ENCODE results near the gene GANAB.
A peak's percentile ranks its signal among the peaks of the same experiment; 100 is the strongest.
"Not testable (repeated sequence)": the region's sequence is repeated elsewhere in the genome, so short reads cannot be mapped to it uniquely, and the experiment has no call there.

Gene GANAB

GRCh38 chr11:62677156-62677555 lies 30.7 kb upstream of the GANAB start:
- peak overlapping the region; percentile 51 for H3K27ac Mint-ChIP-seq
- H3K9me3 Mint-ChIP-seq: no peaks in the 10 kb centered on the region
- H3K4me1 Mint-ChIP-seq: peaks cover 64% of the 10 kb centered on the region
- peak overlapping the region; percentile 88 for H3K4me3 Mint-ChIP-seq
- no peak for DNase-seq
- H3K27me3 Mint-ChIP-seq: no peaks in the 10 kb centered on the region
- CTCF ChIA-PET: interaction anchor here (0.7 to 0.8 kb wide), 3 partner anchors 44 to 204 kb away, joined by 3 to 5 read pairs (median 3); partner anchors contain the start of gene SLC3A2
- H3K36me3 Mint-ChIP-seq: peaks cover 35% of the 10 kb centered on the region

- H3K4me3 Mint-ChIP-seq: peak overlapping the region; percentile 88
- H3K27ac Mint-ChIP-seq: peak overlapping the region; percentile 12
- CTCF ChIA-PET: interaction anchor here (0.8 to 1.2 kb wide), 2 partner anchors 17 to 69 kb away, joined by 3 read pairs; no protein-coding TSS in a partner anchor
- H3K36me3 Mint-ChIP-seq: peaks cover 36% of the 10 kb centered on the region
- no peaks in the 10 kb centered on the region for H3K9me3 Mint-ChIP-seq
- DNase-seq: no peak
- H3K27me3 Mint-ChIP-seq: no peaks in the 10 kb centered on the region
- H3K4me1 Mint-ChIP-seq: peaks cover 65% of the 10 kb centered on the region
These were observed 30.3 kb upstream of the GANAB start for GRCh38 chr11:62676698-62677097.

- CTCF ChIA-PET: interaction anchor here (0.9 to 2.1 kb wide), 3 partner anchors 19 to 64 kb away, joined by 3 to 8 read pairs (median 3); no protein-coding TSS in a partner anchor
- H3K9me3 Mint-ChIP-seq, DNase-seq, H3K27me3 Mint-ChIP-seq, H3K27ac Mint-ChIP-seq, H3K4me3 Mint-ChIP-seq: not testable (repeated sequence)
- Mint-ChIP-seq H3K36me3 (peaks cover 36% of the 10 kb centered on the region), H3K4me1 (peaks cover 65% of the 10 kb centered on the region)
These were observed 29.0 kb upstream of the GANAB start for GRCh38 chr11:62675415-62675814.

GRCh38 chr11:62673196-62673525 lies 26.7 kb upstream of the GANAB start:
- CTCF ChIA-PET: interaction anchor here (0.6 to 1.2 kb wide), 2 partner anchors 21 to 50 kb away, joined by 3 to 4 read pairs; no protein-coding TSS in a partner anchor
- peaks cover 37% of the 10 kb centered on the region for H3K36me3 Mint-ChIP-seq
- H3K4me3 Mint-ChIP-seq: peak overlapping the region; percentile 81
- H3K27me3 Mint-ChIP-seq: no peaks in the 10 kb centered on the region
- peaks cover 71% of the 10 kb centered on the region for H3K4me1 Mint-ChIP-seq
- DNase-seq: no peak
- peak overlapping the region; percentile 96 for H3K27ac Mint-ChIP-seq
- no peaks in the 10 kb centered on the region for H3K9me3 Mint-ChIP-seq

GRCh38 chr11:62671608-62672389 lies 25.4 kb upstream of the GANAB start, which contains the start of the genes LBHD1 and UQCC3:
TSS of gene LBHD1 (minus strand) at chr11:62672267. CDS start at chr11:62670031, 2,236 bp downstream.
TSS of gene UQCC3 (plus strand) at chr11:62671673. CDS start at chr11:62671746, 73 bp downstream.
- DNase-seq: peak; percentile 92
- H3K4me1 Mint-ChIP-seq: peaks cover 71% of the 10 kb centered on the region
- peaks cover 33% of the 10 kb centered on the region for H3K36me3 Mint-ChIP-seq
- H3K9me3 Mint-ChIP-seq: no peaks in the 10 kb centered on the region
- H3K27me3 Mint-ChIP-seq: no peaks in the 10 kb centered on the region
- peak within 1 kb of the TSS; percentile 96 for H3K27ac Mint-ChIP-seq
- CTCF ChIA-PET: interaction anchor here (1.2 to 1.5 kb wide), 2 partner anchors 9 to 22 kb away, joined by 4 to 5 read pairs; no protein-coding TSS in a partner anchor
- peak within 1 kb of the TSS; percentile 81 for H3K4me3 Mint-ChIP-seq

GRCh38 chr11:62671236-62671607 lies 24.8 kb upstream of the GANAB start:
- no peak for DNase-seq
- CTCF ChIA-PET: interaction anchor here (1.5 kb wide), 1 partner anchor 10 kb away, joined by 5 read pairs; no protein-coding TSS in a partner anchor
- peaks cover 33% of the 10 kb centered on the region for H3K36me3 Mint-ChIP-seq
- H3K4me1 Mint-ChIP-seq: peaks cover 71% of the 10 kb centered on the region
- H3K27me3 Mint-ChIP-seq: no peaks in the 10 kb centered on the region
- H3K9me3 Mint-ChIP-seq: no peaks in the 10 kb centered on the region
- H3K27ac Mint-ChIP-seq: peak overlapping the region; percentile 96
- peak overlapping the region; percentile 81 for H3K4me3 Mint-ChIP-seq

GRCh38 chr11:62669420-62670161 lies 23.2 kb upstream of the GANAB start:
- H3K36me3 Mint-ChIP-seq: peaks cover 34% of the 10 kb centered on the region
- peaks cover 7% of the 10 kb centered on the region for H3K27me3 Mint-ChIP-seq

GRCh38 chr11:62667460-62667859 lies 21.0 kb upstream of the GANAB start:
- Mint-ChIP-seq H3K9me3 (no peaks in the 10 kb centered on the region), H3K27me3 (peaks cover 7% of the 10 kb centered on the region), H3K4me1 (peaks cover 64% of the 10 kb centered on the region), H3K4me3 (peak overlapping the region; percentile 96), H3K36me3 (peaks cover 36% of the 10 kb centered on the region), H3K27ac (peak overlapping the region; percentile 19)
- no peak for DNase-seq
- CTCF ChIA-PET: interaction anchor here (0.9 to 1.5 kb wide), 4 partner anchors 54 to 87 kb away, joined by 3 to 4 read pairs (median 4); partner anchors contain the start of genes EML3, MTA2 and ROM1

More at GRCh38 chr11:62669420-62670161, 23.2 kb upstream of the GANAB start:
- no peak for DNase-seq
- Mint-ChIP-seq H3K27ac (peak overlapping the region; percentile 96), H3K4me3 (peak overlapping the region; percentile 14), H3K4me1 (peaks cover 67% of the 10 kb centered on the region), H3K9me3 (no peaks in the 10 kb centered on the region)
- CTCF ChIA-PET: no interaction called here

- H3K27me3 Mint-ChIP-seq: peaks cover 7% of the 10 kb centered on the region
- DNase-seq: no peak
- H3K4me1 Mint-ChIP-seq: peaks cover 60% of the 10 kb centered on the region
- H3K36me3 Mint-ChIP-seq: peaks cover 35% of the 10 kb centered on the region
- CTCF ChIA-PET: interaction anchor here (1.2 to 3.1 kb wide), 6 partner anchors 11 to 65 kb away, joined by 4 to 17 read pairs (median 6); partner anchors contain the start of genes EML3, MTA2 and ROM1
- peak overlapping the region; percentile 96 for H3K4me3 Mint-ChIP-seq
- no peaks in the 10 kb centered on the region for H3K9me3 Mint-ChIP-seq
- H3K27ac Mint-ChIP-seq: peak overlapping the region; percentile 90
These were observed 20.0 kb upstream of the GANAB start for GRCh38 chr11:62666259-62666926.

GRCh38 chr11:62665599-62666258 lies 19.3 kb upstream of the GANAB start:
- Mint-ChIP-seq H3K9me3 (no peaks in the 10 kb centered on the region), H3K27me3 (peaks cover 7% of the 10 kb centered on the region), H3K4me3 (peak overlapping the region; percentile 96), H3K27ac (peak overlapping the region; percentile 90), H3K4me1 (peaks cover 54% of the 10 kb centered on the region), H3K36me3 (peaks cover 37% of the 10 kb centered on the region)
- DNase-seq: peak; percentile 67
- CTCF ChIA-PET: interaction anchor here (0.8 to 3.1 kb wide), 12 partner anchors 10 to 216 kb away, joined by 3 to 17 read pairs (median 4); partner anchors contain the start of genes GANAB, SLC3A2, TAF6L and TUT1

- CTCF ChIA-PET: interaction anchor here (0.8 to 3.1 kb wide), 14 partner anchors 9 to 240 kb away, joined by 3 to 17 read pairs (median 4); partner anchors contain the start of genes GANAB, SLC3A2, TAF6L and TUT1
- Mint-ChIP-seq H3K36me3 (peaks cover 39% of the 10 kb centered on the region), H3K4me3 (peak within 1 kb of the TSS; percentile 96), H3K4me1 (peaks cover 51% of the 10 kb centered on the region), H3K27ac (peak within 1 kb of the TSS; percentile 90), H3K27me3 (peaks cover 7% of the 10 kb centered on the region), H3K9me3 (no peaks in the 10 kb centered on the region)
- peak; percentile 96 for DNase-seq
These were observed 18.7 kb upstream of the GANAB start, which contains the start of the genes C11orf98 and CSKMT for GRCh38 chr11:62665075-62665598. TSS of gene C11orf98 (minus strand) at chr11:62665210. CDS start at chr11:62665169, 41 bp downstream. TSS of gene CSKMT (plus strand) at chr11:62665312. CDS start at chr11:62665880, 568 bp downstream.

- peak overlapping the region; percentile 90 for H3K27ac Mint-ChIP-seq
- H3K27me3 Mint-ChIP-seq: peaks cover 7% of the 10 kb centered on the region
- no peaks in the 10 kb centered on the region for H3K9me3 Mint-ChIP-seq
- H3K4me1 Mint-ChIP-seq: peaks cover 46% of the 10 kb centered on the region
- CTCF ChIA-PET: interaction anchor here (0.8 to 3.1 kb wide), 14 partner anchors 9 to 240 kb away, joined by 3 to 17 read pairs (median 4); partner anchors contain the start of genes GANAB, SLC3A2, TAF6L and TUT1
- H3K4me3 Mint-ChIP-seq: peak overlapping the region; percentile 96
- H3K36me3 Mint-ChIP-seq: peaks cover 39% of the 10 kb centered on the region
- DNase-seq: peak; percentile 74
These were observed 18.1 kb upstream of the GANAB start for GRCh38 chr11:62664405-62665074.

Measured in activated naive CD4-positive, alpha-beta T cell treated with anti-CD3 and anti-CD28 coated beads, Interleukin-2, amount 10 ng/mL, durations not matched to agents 7 days and 5 days (primary cell).